GM18517 (cell line): ENCODE results near the gene PALM.
"Not testable (repeated sequence)": the region's sequence is repeated elsewhere in the genome, so short reads cannot be mapped to it uniquely, and the experiment has no call there.

Experiments used
- ATAC-seq: cut with Tn5 transposase; IDR thresholded peaks from one replicate; pipeline ENCODE4 v1.9.1; 2021; ENCODE audit warnings: mild to moderate bottlenecking, moderate library complexity; ENCODE audit not compliant: unreplicated experiment

Gene PALM, protein sequence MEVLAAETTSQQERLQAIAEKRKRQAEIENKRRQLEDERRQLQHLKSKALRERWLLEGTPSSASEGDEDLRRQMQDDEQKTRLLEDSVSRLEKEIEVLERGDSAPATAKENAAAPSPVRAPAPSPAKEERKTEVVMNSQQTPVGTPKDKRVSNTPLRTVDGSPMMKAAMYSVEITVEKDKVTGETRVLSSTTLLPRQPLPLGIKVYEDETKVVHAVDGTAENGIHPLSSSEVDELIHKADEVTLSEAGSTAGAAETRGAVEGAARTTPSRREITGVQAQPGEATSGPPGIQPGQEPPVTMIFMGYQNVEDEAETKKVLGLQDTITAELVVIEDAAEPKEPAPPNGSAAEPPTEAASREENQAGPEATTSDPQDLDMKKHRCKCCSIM

DNA sequence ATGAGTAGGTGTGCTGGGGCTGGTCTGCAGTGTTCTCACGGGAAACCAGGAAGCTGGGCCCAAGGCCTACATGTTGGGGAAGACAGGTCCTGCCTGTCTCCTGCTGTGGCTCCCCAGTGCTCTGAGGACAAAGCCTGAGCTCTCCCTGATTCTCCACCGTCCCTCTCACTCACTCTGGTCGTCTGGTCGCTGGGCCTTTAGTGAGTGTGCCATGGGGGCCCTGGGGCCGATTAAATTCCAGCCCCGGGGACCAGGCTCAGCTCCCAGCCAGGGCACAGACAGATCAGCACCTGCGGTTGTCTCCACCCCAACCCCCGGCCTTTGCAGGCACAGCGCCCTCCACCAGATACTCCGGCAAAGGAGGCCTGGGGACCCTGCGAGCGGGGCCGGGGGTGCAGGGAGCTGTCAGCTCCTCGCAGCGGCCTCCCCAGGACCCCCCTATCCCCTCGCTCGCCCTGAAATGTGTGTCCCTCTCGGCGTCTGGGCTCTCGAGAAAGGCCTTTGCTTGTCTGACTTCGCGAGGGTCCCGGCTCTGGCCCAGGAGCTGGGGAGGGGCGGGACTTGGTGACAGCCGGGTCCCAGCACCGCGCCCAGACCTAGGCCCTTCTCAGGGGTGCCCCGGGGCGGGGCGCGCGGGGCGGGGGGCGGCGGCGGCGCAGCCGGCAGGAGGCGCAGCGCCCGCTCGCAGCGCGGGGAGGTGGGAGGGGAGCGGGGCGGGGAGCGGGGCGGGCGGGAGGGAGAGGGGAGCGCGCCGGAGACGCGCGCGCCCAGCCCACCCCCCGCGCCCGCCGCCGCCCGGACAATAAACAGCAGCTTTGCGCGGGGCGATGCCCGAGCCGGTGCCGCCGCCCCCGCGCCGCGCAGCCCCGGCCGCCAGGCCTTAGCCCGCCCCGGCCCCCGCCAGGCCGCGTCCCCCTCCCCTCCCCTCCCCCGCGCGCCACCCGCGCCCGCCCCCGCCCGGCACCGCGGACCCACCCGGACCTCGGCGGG is at the start of gene PALM:
Gene PALM (plus strand): TSS at position 782 of the 990 bp plus-strand sequence. CDS start 212 bp downstream, outside the sequence.
- ATAC-seq, result no peak

DNA sequence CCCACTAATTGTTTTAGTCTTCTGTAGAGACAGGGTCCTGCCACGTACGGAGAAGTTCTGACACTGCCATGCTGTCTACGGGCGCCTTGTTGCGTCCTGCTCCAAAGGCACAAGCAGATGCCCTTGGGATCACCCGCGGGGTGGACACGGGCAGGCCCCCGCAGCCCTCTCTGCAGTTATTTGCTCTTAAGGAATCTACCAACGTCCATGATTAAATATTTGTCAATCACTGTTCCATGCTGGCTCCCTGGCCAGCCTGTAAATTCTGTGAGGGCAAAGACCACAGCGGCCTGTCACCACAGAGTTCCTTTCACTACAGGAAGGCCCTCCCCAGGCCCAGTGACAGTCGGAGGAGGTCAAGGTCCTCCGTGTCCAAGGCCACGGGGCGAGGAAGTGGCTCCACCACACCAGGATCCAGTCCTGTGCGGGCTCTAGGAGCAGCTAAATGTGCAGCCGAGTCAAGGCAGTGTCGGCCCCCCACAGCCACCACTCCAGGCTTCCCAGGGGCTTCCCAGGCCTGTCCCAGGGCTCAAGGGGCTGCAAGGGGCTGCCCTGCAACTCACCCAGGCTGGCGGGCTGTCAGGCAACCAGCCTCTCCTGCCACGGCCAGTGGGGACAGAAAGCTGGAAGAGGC is 47.8 kb upstream of the PALM start:
- ATAC-seq, result no peak

DNA sequence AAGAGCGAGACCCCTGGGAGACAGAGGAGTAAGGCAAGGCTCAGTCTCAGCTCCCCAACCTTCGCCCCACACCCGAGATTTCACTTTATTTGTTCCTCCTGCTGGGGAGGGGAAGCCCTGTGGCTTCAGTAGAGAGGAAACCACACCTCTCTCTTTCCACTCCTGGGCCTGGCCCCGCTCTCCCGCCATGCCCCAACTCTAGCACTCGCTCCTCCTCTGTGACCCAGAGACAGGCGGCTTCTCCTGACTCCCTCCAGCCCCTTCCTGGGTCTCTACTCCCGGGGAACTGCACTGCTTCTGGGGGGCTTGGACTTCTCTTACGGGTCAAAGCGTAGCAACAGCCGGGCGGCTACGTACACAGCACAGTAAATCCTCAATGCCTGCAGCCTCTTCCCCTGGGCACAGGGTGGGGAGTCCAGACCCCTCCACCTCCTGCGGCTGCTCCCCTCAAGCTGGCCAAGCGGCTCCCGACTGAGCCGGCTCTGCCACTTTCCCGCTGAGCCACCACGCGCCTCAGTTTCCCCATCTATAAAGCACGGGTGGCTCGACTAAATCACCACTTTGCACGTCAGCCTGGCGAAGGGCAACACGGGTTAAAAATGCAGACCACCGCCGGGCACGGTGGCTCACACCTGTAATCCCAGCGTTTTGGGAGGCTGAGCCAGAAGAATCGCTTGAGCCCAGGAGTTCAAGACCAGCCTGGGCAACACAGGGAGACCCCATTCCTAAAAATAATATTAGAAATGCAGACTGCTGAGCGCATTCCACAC is 47.1 kb upstream of the PALM start:
- ATAC-seq, result no peak

DNA sequence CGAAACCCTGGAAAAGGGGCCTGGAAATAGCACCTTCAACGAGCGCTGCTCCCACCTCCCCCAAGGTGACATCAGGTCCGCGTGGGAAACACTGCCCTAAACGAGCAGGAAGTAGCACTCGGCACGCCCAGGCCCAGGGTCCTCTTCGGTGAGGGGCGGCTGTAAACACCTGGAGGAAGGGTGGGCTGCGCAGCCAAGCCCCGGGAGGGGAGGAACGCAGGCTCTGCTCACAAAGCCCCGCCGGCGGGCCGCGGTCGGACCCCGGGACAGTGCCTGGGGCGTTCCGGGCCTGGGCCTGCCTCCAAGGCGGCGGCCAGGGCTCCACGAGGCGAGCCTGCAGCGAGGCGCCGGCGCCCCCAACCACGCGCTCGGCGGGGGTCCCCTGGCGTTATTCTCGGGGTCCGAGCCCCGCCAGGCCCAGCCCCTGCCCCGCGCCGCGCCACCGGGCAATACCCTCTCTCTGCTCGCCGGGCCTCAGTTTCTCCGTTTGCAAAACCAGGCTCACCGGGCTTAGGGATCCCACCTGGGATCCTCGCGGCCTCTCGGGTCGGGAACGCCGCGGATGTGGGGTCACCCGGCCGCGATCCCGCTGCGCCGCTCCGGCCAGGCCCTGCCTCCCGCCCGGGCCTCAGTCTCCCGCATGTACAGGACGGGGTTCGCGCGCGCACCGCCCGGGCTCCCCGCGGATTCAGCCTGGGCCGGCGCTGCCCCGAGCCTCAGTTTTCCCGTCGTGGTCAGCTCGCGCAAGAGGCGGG is 46.4 kb upstream of the PALM start:
- peak; percentile 8 for ATAC-seq

DNA sequence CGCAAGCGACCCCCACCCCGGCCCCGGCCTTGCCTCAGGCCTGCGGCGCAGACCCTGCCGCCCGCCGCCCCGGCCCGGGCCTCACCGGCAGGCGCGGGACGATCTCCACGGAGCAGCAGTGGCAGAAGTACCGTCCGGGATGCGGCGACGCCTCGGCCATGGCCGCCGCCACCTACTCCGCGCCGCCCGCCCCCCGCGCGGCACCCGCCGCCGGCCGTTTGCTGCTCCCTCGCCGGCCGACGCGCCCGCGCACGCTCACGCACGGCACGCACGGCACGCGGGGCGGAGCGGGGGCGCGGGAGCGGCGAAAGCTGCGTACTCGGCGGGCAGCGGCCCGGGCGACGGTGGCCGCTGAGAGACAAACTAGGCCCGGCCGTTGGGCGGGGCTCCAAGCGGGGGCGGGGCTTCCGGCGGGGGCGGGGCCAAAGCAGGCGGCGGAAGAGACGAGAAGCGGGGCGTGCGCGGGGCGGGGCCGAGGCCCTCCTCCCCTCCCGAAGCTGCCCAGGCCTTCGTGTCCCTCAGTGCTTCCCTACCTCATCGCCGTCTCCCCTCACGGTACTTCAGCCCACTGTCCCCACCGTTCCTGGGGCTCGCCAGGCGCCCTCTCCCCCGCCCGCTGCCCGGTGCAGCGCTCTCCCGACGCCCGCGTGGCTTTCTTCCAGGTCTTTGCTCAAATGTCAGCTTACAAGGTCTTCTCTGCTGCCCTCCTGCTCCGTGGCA is 45.6 kb upstream of the PALM start, which contains the start of gene RNF126:
Gene RNF126 (minus strand): TSS at position 253 of the 720 bp plus-strand sequence. CDS start 93 bp downstream, at position 160.
- ATAC-seq, result peak; percentile 48

DNA sequence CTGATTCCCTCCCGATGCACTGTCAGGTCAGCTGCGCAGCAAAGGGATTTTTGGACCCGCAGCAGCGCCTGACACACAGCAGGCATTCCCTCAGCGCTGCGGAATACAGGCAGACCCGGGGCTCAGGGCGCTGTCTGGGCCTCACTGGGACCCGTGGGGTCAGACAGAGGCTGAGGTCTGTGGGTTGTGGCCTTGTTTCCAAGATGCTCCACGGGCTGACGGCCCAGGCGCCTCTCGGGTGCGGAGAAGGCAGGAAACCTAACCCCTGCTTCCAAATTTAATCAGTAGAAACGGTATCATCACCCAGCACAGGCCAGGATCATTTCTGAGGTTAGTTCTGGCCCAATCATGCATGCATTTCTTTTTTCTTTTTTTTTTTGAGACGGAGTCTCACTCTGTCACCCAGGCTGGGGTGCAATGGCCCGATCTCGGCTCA is 45.0 kb upstream of the PALM start:
- no peak for ATAC-seq

DNA sequence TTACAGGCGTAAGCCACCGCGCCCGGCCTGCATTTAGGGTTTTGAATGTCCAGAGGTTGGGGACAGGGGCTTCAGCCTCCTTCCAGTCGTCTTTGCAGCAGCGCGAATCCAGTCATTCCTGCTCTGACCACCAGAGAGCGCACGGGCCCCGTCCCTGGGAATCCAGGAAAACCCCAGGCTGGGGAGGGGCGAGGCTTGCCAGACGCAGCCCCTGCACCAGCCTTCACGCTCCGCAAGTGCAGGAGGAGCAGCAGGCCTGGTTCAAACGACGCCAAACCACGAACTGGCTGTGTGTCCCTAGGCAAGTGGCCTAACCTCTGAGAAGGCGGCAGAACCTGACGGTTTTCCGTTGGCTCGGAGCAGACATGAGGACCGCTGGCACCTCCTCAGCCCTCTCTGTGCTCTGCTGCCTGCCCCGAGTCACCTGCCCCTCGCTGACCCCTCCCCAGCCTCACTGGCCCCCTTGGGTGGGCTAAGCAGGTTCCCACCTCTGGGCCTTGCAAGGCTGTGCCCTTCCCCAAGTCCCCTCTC is 43.8 kb upstream of the PALM start:
- ATAC-seq, result no peak

DNA sequence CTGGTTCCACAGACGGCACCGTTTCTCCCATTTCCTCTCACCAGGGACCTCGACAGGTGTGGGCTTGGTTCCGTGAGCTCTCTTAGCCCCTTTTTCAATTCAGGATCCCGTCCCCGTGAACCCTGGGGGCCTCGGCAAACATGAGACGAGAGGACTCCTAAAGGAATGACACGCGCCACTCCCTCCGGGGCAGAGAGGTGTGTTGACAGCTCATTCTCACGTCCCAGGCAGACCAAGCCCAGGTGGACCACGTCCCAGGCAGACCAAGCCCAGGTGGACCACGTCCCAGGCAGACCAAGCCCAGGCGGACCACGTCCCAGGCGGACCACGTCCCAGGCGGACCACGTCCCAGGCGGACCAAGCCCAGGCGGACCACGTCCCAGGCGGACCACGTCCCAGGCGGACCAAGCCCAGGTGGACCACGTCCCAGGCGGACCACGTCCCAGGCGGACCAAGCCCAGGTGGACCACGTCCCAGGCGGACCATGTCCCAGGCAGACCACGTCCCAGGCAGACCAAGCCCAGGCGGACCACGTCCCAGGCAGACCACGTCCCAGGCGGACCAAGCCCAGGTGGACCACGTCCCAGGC is 41.7 kb upstream of the PALM start:
- ATAC-seq, result not testable (repeated sequence)

DNA sequence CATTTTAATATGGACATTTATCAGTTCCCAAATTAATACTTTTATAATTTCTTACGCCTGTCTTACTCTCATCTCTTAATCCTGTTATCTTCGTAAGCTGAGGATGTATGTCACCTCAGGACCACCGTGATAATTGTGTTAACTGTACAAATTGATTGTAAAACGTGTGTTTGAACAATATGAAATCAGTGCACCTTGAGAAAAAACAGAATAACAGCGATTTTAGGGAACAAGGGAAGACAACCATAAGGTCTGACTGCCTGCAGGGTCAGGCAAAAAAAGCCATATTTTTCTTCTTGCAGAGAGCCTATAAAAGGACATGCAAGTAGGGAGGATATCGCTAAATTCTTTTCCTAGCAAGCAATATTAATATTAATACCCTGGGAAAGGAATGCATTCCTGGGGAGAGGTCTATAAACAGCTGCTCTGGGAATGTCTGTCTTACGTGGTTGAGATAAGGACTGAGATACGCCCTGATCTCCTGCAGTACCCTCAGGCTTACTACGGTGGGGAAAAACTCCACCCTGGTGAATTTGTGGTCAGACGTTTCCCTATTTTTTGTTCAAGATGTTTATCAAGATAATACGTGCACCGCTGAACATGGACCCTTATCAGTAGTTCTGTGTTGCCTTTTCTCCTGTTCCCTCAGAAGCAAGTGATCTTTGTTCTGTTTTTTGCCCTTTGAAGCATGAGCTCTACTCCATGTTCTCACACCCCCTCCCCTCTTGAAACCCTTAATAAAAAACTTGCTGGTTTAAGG is 39.9 kb upstream of the PALM start:
- not testable (repeated sequence) for ATAC-seq

DNA sequence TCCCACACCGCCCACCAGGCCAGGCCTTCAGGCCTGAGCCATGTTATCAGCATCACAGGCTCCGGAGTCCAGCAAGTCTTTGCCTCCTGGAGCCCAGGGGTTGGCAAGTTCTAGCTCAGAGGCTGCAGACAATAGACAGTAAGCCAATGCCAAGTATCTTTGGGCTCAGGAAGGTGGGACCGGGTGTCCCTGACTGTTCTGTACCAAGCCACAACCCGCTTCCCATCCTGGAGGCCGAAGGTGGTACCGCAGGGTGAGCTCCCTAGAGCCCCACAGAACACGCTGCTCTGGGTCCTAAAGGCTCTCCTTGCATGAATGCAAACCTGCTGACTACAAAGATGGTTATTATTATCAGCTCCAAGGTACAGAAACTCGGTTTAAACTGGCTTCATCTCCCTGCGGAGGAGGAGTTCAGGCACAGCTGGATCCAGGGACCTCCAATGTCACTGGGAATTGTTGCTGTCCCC is 38.1 kb upstream of the PALM start:
- no peak for ATAC-seq

DNA sequence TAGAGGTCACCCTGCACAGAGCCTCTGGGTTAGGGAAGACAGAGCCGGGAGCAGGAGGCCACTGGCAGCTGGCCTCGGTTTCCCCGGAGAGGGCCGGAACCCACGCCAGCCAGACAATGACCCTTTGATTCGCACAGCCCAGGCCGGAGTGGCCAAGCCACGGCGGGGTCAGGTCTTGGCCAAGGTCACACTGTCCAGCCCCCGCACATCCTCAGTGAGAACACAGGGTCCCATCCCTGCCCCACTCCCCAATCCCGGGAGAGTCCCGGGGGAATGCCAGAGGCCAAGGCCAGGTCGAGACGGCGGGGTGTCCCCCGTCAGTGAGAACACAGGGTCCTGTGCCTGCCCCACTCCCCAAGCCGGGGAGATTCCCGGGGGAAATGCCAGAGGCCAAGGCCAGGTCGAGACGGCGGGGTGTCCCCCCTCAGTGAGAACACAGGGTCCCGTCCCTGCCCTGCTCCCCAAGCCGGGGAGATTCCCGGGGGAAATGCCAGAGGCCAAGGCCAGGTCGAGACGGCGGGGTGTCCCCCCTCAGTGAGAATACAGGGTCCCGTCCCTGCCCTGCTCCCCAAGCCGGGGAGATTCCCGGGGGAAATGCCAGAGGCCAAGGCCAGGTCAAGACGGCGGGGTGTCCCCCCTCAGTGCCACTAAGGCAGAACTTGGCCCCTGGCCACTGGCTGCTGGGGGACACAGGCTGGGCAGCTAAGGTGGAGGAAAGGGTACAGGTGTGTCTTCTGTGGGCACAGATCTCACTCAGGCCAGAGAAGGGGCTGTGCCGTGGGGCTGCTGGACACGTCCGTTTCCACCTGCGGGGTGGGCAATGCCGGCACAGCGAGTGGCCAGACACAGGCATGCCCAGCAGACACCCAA is 34.2 kb upstream of the PALM start:
- ATAC-seq, result no peak

DNA sequence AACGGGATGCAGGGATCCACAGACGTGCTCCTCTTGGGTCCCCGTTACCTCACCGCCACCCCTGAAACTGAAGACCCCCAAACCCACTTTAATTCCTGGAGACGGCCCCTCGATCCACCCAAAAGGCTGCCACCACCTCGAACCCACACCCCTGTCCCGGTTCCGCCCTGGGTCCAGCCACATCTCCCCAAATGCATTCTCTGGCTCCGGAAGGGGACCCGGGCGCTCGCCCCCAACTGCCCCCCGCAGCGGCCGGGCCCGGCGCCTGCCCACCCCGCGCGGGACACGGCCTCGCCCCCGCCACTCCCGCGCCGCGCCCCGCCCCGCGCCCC is 32.8 kb upstream of the PALM start:
- no peak for ATAC-seq

DNA sequence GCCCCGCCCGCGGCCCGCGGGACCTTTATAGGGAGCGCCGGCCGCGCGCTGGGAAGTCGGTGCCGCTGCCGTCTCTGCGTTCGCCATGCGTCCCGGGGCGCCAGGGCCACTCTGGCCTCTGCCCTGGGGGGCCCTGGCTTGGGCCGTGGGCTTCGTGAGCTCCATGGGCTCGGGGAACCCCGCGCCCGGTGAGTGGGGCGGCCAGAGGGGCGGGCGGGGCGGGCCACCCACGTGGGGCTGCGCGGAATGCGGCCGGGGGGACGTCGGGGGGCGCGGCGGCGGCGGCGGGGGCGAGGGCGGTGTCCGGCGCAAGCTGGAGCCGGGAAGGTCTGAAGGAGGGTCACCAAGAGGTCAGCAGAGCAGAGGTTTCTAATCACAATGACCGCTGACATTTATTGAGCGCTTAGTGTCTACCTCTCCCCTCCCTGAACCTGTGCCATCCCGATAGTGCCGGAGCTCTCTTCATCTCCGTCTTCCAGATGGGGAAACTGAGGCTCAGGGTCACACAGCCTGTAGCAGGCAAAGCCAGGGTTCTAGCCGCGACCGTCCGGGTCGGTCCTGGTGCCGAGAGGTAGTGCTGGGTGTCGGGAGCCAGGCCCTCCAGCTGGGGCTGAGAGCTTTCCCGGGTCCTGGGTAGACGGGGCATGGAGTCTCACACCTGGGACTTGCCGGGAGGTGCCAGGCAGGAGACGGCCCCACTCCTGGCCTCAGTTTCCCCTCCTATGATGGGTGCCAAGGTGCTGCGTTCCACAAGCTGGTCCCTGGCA is 32.2 kb upstream of the PALM start, which contains the start of gene FSTL3:
Gene FSTL3 (plus strand): TSS at position 54 of the 767 bp plus-strand sequence. CDS start 32 bp downstream, at position 86.
- ATAC-seq, result no peak

DNA sequence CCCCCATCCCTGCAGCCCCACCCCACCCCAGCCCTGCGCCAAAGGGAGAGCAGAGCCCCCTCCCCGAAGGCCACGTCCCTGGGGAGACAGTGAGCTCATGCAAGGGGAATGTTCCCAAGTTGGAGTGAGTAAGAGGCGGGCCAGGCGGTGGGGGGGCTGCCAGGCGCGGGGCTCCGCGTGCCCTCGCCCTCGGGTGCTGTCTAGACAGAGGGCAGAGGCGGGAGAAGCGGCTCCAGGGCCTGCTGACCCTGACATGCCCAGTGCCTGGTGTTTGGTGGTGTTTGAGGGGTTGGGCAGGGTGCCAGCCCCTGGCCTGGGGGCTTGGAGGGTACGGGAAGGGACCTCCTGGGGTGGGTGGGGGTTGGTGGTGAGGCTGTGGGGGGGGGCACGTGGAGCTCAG is 31.5 kb upstream of the PALM start:
- no peak for ATAC-seq

DNA sequence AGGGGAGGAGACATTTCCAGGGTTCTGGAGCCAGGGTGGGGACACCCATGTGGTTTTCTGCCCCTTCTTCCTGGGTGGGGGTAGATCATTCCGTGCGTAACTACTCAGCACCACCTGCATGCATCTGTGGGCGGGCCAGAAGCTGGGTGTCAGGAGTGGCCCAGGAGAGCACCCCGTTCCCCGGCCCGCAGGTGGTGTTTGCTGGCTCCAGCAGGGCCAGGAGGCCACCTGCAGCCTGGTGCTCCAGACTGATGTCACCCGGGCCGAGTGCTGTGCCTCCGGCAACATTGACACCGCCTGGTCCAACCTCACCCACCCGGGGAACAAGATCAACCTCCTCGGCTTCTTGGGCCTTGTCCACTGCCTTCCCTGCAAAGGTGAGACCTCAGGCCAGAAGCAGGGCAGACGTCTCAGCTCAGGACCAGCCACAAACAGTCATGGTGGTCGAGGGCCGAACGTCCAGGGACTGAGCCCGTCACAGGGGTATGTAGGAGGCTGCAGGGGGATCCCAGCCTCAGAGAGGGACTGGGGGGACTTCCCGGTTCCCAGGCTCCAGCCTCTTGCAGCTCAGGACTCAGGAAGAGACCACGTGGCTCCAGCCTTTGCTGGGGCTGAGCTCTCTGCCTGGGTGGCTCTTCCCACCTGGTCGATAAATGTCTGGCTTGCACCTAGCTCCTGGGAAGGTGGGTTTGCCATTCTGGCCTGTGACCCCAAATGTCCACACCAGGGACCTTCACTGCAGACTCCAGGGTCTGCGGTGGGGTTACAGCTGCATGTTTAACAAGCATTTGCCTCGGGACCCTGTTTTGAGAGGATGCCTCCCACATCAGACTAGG is 30.9 kb upstream of the PALM start:
- ATAC-seq, result no peak
